Activated CD4-positive, CD25-positive, alpha-beta regulatory T cell treated with anti-CD3 and anti-CD28 coated beads, Interleukin-2, amount 50 U/mL, for 16 hours (primary cell): ENCODE results near the gene GTPBP1.

Experiments
- DNase-seq: peaks from one replicate; pipeline ENCODE4 v3.0.0-alpha.2; 2020; ENCODE audit warnings: low read depth, low spot score

Gene GTPBP1

GRCh38 chr22:38705235-38706100 is at the start of gene GTPBP1:
Gene GTPBP1 (plus strand): TSS chr22:38705944. CDS start chr22:38705956, 12 bp downstream.
- DNase-seq: peak; percentile 97

DNA sequence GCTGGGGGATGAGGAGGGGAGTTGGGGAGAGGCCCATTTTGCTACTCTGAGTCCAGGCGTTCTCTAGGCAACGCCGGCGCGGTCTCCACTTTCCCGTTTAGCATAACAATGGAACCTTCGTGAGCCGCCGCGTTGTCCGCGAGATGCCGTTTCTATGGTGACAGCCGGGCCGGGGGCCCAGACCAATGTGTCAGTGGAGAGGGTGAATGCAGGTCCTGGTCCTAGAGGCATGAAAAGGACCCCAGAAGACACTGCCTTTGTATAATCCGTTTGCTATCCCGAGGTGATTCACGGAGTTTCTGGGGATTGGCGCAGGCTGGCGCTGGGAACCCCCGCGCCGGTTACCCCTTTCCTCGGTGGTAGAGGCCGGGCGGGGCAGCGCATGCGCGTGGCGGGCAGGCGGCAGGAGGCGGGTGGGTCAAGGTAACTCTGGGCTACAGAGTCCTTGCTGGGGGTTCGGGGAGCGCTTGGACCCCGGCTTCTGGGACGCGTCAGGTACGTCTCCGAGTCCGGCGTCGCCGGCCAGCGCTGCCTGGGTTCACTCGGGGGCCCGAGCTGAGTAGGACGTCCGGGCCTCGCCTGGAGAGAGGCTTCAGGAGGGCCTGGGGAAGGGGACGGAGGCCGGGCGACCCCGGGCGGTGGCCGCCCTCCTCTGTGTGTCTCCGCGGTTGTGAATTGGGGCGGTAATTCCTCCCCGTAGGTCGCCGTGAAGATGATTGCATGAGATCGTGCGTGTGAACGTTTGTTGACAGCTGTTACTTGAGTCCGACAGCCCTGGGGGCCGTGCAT is 49.3 kb upstream of the GTPBP1 start, which contains the start of the genes CBY1 and FAM227A:
CBY1 (plus strand) TSS at position 383 of the 789 bp plus-strand sequence. CDS start 11,417 bp downstream, outside the sequence.
FAM227A (minus strand) TSS at position 137 of the 789 bp plus-strand sequence. CDS start 6,224 bp downstream, outside the sequence.
- peak; percentile 73 for DNase-seq

DNA sequence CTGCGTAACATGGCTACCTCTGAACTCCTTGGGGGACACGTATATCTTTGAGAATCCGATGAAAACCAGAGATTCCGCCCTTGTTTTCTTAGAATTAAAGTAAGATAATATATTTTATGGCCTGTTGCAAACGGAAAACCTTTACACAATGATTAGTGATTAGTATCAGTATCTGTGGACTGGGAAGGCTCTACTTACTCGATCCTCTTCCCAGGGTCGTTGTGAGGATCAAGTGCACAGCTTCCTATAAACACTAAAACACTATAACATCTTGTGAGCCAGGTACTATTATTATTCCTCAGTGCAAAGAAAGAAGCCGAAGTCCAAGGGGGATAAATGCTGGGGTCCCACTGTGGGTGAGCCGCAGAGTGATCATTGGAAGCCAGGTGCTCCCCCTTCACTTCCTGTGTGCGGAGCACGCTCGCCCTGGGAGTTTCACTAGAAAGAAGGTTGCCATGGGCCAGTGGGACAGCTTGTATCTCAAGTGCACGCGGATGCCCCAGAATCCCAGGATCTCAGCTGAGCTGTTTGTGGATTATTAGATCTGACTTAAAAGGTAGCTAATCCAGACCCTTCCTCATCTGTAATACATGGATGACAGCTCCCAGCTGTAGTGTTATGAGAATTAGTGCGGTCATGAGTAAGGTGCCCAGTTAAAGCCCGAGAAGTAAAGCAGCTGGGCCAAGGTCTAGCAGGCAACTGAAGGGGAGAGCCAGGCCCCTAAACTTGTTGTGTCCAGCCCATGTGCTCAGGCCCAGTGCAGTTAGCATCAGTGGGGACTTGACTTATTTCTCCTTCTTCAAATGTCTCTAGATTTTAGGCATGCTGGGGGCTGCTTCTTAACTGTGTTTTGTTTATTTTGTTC is 48.5 kb upstream of the GTPBP1 start:
- no peak for DNase-seq

DNA sequence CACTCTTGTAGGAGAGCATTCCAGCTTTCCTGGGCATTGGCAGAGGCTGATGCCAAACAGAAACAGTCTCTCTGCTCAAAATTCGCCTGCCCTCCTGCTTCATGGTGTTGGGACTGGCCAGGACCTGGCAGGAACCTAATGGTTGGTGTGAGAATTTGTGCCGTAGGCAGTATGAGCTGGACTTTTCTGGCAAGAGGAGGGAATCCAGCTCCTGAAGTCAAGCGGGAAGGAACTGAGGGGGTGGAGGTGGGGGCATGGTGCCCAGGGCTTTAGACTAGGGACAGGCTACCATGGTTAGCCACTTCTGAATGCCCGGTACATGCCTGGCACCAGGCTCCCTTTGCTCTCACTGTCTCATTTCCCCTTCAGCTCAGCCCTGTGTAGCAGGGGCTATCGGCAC is 30.9 kb upstream of the GTPBP1 start:
- DNase-seq: no peak

DNA sequence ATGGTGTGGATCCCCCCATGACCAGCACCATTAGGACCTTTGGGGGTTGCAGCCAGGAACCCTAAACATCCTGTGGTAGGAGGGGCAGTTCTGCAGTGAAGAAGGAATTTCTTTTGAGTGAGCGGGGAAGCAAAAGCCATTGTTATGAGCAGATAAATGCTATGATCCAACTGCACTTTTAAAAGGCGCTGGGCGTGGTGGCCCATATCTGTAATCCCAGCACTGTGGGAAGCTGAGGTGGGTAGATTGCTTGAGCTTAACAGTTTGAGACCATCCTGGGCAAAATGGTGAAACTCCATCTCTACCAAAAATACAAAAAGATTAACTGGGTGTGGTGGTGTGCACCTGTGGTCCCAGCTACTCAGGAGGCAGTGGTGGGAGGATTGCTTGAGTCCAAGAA is 29.9 kb upstream of the GTPBP1 start:
- DNase-seq: no peak

DNA sequence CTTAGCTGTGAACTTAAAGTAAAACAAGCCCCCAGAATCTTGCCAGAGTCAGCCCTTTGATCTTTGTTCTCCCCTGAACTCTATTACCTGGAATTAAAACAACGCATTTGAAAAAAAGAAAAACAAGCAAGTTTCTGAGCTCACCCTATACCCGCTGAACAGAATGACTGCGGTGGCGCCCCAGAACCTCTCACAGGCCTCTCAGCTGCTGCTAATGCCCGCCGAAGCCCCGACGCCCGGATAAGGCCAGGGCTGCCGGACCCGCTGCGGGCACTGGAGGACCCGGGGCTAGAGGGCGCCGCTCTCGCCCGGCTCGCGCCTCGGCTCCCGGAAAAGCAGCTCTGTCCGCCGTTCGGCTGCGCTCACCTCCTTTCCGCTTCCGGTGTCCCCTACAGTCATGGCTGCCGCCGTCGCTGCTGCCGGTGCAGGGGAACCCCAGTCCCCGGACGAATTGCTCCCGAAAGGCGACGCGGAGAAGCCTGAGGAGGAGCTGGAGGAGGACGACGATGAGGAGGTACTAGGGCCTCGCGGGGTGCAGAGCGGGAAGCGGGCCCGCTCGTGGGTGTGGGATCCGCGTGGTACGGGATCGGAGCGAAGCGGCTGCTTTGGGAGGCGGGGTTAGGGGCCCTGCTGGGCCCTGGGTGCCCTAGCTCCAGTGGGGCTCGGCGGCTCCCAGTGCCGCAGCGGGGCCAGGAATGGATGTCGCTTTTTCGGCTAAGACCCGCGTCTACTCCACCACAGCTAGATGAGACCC is 24.0 kb upstream of the GTPBP1 start, which contains the start of gene TOMM22:
TOMM22 (plus strand) TSS at position 376 of the 754 bp plus-strand sequence; CDS start at position 398, 22 bp downstream.
- peak; percentile 71 for DNase-seq

- DNase-seq: no peak
Measured at GRCh38 chr22:38684895-38685294, 20.8 kb upstream of the GTPBP1 start.

- no peak for DNase-seq
Measured at GRCh38 chr22:38685761-38686160, 20.0 kb upstream of the GTPBP1 start.

DNA sequence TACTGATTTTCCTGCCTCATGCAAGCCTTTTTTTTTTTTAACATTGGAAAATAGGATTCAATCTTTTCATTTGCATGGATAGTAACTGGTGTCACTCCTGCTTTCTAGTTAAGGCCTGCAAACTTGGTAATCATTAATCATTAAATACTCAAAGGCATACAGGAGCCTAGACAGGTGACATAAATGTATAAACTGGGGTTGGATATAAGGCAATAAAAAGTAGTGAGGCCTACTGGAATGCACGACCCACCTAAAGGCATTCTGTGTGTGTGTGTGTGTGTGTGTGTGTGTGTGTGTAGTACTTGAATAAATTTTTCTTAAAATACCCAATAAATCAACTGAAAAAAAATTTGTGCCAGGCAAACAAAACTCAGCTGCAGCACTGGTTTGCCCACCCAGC is 16.1 kb upstream of the GTPBP1 start:
- no peak for DNase-seq

GRCh38 chr22:38694049-38694448 is 11.7 kb upstream of the GTPBP1 start:
- DNase-seq: no peak

DNA sequence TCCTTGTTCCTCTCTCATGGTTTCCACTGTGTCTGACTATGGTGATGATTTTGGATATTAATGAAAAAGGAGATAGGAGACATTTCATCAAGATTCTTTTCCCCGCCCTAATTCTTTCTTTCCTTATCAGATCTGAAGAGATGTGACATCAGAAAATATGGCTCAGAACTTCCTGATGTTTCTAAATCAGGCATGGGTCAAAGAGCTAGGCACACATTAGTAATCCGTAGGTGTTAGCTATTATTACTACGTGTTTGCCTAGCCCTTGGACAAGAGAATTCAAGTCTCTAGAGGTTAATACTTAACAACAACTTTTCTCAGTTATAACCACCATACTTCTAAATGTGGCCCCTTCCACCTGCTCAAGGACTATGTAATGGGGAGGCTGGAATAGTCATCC is 10.8 kb upstream of the GTPBP1 start:
- DNase-seq: no peak

- DNase-seq: peak; percentile 22
Measured at GRCh38 chr22:38696606-38697424, 8.9 kb upstream of the GTPBP1 start.

DNA sequence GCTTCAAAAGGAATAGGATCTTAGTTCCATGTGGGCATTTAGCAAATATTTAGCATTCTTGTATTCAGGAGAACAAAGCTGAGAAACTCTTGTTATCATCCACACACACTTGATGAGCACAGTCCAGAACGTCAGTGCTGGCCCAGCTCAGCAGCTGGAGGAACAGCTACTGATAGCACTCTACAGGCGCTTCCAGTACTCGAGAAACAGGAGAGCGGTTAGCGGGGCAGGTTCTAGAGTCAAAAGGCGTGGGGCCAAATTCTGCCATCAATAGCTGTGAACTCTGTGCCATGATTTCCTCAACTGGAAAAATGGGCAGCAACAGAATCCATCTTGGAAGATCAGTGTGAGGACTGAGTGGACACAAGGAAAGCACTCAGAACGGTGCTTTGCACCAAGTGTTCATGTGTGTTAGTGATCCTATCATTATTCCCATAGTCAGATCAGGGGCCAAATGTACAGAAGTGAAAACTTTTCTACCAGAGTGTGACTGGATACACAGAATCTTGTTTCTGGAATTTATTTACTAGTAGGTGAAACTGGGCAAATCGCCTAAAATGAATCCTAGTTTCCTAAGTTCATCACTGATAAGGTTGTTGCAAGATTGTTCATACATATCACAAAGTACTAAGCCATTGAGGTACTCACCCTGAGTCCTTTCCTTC is 8.2 kb upstream of the GTPBP1 start:
- DNase-seq: no peak

GRCh38 chr22:38698407-38699094 is 7.2 kb upstream of the GTPBP1 start:
- DNase-seq: no peak

DNA sequence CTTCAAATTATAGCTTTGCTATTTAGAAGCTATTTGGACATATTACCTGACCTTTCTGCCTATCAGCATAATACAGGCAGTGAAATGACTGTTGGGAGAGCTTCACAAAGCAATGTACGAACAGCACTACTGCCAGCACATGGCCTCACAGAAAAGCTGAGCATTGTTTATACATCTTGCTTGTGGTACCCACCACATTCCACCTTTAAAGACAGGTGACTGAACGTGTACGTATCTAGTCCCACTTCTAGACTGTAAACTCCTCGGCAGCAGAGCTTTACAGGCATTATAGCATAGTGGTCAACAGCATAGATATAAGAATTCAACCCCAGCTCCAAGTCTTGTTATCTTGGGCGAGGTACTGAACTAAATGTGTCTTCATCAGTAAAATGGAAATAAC is 6.6 kb upstream of the GTPBP1 start:
- DNase-seq: no peak

DNA sequence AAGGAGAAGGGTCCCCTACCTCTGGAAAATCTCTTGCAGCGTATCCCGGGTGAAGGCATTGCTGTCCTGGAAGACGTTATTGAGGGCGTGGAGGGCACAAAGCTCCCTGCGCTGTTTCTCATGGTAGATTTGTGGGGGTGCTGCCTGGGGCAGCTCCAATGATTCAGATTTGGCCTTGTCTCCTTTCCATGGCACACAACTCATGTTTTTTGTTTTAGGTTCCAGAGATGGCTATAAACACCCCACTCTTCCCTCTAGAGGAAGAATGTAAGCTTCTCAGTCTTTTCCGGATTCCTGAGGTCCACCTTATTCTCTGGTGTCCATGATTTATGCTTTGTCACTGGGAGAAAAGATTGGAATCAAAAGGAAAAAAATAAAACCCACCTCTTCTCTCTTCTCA is 6.0 kb upstream of the GTPBP1 start:
- DNase-seq: no peak

- no peak for DNase-seq
Measured at GRCh38 chr22:38700270-38700788, 5.4 kb upstream of the GTPBP1 start.
